ENCODE measurements around the gene PLXNB3. TPM values are rescaled to one million over a fixed set of nuclear protein-coding genes. Genes with fewer than 3 reads are reported as not detected.

Gene PLXNB3
- total RNA-seq, 4 donors from 2014 or later, result 2.7 to 25.6 (median 7.6) TPM

DNA sequence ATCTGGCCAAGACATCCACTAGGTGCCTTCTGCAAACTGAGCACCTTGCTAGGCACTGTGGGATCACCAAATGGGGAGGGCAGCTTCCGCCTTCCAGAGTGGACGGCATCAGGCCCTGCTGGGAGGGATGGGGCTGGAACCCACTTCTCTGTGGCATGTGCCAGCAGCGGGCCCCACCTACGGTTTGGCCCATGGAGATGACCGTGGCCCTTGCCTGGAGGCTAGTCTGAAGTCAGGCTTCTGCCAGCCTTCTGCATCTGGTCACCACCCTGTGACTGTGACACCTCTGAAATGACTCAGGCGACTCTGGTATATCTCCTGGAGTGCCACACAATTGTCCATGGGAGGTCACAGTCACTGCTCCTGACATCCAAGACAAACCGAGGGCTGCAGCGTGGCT, 37.6 kb downstream of the PLXNB3 start:
- Histone ChIP-seq H3K4me3 (no peak overlapping the region), H3K27ac (no peak overlapping the region), H3K4me1 (no peaks in the 10 kb centered on the region), H3K9me3 (no peaks in the 10 kb centered on the region), H3K27me3 (no peaks in the 10 kb centered on the region), H3K36me3 (peaks cover 0 to 20% (median 0%) of the 10 kb centered on the region in 3 donors)
- TF ChIP-seq CTCF (IDR thresholded peaks at IDR 0.05), result no peak
- DNase-seq, result no peak

DNA sequence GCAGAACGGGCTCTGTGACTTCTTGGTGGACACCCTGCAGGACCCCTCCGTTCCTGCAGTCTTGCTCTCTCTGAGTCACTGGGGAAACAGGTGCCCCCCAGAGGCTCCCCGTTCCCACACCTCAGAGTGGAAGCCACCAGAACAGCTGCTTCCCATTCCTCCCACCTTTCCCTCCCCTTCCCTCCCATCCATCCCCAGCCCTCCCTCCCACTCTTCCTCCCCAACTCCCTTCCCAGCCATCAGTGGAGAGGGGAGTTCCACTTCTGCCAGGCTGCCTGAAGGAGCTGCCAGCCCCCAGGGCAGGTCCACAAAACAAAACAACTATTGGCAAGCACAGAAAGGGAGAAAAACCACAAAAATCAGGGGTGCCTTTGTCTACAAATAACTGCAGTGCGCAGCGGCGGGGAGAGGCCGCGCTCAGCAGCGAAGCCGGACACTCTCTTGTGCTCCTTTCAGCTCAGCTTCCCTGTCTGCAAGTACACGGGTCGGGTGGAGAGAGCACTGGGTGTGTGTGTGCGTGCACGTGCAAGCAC, 38.5 kb downstream of the PLXNB3 start:
- TF ChIP-seq CTCF (IDR thresholded peaks at IDR 0.05), result no peak
- no peak for TF ChIP-seq POLR2A (IDR thresholded peaks at IDR 0.05)
- DNase-seq, result no peak
- H3K27me3 ChIP-seq, result no peaks in the 10 kb centered on the region
- H3K9me3 ChIP-seq, result no peaks in the 10 kb centered on the region
- no peak overlapping the region for H3K27ac ChIP-seq
- no peak overlapping the region for H3K4me3 ChIP-seq
- peaks cover 0 to 12% (median 0%) of the 10 kb centered on the region in 3 donors for H3K36me3 ChIP-seq
- H3K4me1 ChIP-seq, result no peaks in the 10 kb centered on the region

DNA sequence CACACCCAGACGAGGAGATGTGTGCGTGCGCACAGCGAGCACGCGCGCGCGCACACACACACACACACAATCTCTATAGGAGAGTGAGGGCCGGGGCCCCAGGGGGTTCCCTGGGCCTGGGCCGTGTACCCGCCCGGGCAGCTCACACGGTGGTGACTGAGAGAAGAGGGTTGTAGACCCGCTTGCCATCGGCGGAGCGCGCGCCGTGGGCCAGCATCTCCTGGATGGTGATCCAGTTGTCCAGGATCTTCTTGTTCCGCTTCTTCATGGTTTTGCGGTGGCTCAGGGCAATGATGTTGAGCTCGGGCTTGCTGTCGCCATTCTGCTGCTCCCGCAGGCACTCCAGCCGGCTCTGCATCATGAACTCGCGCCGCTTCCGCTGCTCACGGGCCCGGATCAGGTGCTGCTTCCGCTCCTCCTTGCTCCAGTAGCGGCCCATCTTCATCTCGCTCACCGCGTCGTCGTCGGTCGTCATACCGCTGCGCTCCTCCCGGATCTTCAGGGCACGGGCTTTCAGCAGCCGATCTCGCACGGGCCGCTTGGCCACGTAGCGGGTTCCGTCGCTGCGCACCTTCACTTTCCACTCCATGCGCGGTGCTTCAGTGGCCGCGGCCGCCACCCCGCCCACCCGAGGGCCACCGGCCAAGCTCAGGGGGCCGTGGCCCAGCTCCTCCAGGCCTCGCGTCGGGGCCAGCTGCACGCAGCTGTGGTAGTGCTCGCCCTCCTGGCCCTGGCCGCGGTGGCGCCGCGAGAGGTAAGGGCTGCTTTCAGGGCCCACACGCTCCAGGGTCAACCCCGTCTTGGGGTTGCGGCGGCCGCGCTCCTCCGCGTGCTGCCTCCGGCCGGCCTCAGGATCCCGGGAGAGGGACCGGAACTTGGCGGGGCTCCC, 39.4 kb downstream of the PLXNB3 start:
- peaks cover 0 to 3% (median 0%) of the 10 kb centered on the region in 3 donors for H3K36me3 ChIP-seq
- no peak for DNase-seq
- no peak overlapping the region for H3K27ac ChIP-seq
- H3K4me3 ChIP-seq, result no peak overlapping the region
- no peak for TF ChIP-seq POLR2A (IDR thresholded peaks at IDR 0.05)
- no peak for TF ChIP-seq CTCF (IDR thresholded peaks at IDR 0.05)
- H3K9me3 ChIP-seq, result no peaks in the 10 kb centered on the region
- H3K4me1 ChIP-seq, result no peaks in the 10 kb centered on the region
- no peaks in the 10 kb centered on the region for H3K27me3 ChIP-seq

DNA sequence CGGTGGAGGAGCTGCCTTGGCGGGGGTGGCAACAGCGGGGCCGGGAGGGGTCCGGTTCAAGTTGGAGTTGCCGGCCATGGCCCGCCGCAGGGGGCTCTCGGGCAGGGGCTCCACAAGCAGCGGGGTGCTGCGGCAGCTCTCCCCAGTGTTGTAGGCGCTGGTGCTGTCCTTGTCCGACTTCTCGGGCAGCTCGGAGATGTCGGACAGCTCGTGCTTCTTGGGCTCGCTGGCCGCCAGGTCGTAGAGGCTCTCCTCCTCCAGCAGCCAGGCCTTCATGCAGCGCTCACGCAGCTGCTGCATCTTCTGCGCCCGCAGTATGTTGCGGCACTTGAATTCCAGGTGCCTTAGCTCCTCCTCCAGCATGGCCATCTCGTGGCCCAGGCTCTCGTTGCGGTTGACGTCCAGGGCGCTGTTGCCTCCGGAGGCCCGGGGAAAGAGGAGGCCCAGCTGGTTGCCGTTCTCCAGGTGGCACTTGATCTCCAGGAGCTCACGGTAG, 40.1 kb downstream of the PLXNB3 start:
- DNase-seq, result no peak
- Histone ChIP-seq H3K36me3 (no peaks in the 10 kb centered on the region), H3K9me3 (no peaks in the 10 kb centered on the region), H3K27ac (no peak overlapping the region), H3K4me1 (no peaks in the 10 kb centered on the region), H3K4me3 (no peak overlapping the region), H3K27me3 (no peaks in the 10 kb centered on the region)
- TF ChIP-seq CTCF (IDR thresholded peaks at IDR 0.05), result no peak
- no peak for TF ChIP-seq POLR2A (IDR thresholded peaks at IDR 0.05)

DNA sequence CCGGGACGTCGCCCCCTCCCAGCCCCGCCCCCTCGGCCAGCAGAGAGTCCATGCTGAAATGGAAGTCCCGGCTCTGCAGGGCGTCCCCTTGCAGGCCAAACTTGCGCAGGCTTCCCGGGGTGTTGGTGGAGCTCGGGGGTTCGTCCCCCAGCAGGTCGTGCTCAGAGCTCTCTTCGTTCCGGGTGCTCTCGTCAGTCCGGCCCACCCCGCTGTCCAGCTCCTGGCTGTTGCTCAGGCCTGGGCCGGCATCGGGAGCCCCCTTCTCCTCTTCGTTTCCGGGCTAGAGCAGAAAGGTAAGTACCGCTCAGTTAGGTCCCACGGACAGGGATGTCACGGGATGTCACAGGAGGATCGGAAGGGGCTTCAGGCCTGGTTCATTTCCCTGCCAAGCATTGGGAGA, 40.6 kb downstream of the PLXNB3 start:
- Histone ChIP-seq H3K36me3 (no peaks in the 10 kb centered on the region), H3K27ac (no peak overlapping the region), H3K27me3 (no peaks in the 10 kb centered on the region), H3K4me1 (no peaks in the 10 kb centered on the region), H3K9me3 (no peaks in the 10 kb centered on the region), H3K4me3 (no peak overlapping the region)
- DNase-seq, result no peak
- TF ChIP-seq CTCF (IDR thresholded peaks at IDR 0.05) (no peak), POLR2A (IDR thresholded peaks at IDR 0.05) (no peak)
